ENCODE results near the gene LCLAT1.

DNA sequence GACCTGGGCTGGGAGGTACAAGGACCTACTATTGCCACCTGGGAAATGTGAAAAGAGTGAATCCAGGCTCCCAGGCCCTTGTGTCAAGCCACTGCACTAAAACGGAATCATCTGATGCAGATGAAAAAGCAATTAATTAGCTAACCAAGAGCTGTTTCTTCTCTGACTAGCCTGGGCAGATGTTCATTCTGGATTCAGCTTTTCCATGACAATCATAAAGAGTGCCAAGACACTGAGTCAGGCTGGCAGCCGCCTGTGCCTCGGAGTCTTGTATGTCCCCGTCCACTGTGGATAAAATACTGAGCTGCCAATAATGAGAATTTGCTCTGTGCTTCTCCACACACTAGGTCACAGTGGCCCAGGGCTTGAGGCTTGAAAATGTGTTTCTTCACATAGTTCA, 21.7 kb upstream of the LCLAT1 start:
- TF ChIP-seq, protein P1, sequence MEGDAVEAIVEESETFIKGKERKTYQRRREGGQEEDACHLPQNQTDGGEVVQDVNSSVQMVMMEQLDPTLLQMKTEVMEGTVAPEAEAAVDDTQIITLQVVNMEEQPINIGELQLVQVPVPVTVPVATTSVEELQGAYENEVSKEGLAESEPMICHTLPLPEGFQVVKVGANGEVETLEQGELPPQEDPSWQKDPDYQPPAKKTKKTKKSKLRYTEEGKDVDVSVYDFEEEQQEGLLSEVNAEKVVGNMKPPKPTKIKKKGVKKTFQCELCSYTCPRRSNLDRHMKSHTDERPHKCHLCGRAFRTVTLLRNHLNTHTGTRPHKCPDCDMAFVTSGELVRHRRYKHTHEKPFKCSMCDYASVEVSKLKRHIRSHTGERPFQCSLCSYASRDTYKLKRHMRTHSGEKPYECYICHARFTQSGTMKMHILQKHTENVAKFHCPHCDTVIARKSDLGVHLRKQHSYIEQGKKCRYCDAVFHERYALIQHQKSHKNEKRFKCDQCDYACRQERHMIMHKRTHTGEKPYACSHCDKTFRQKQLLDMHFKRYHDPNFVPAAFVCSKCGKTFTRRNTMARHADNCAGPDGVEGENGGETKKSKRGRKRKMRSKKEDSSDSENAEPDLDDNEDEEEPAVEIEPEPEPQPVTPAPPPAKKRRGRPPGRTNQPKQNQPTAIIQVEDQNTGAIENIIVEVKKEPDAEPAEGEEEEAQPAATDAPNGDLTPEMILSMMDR (IDR thresholded peaks at IDR 0.05; ENCODE audit: low read depth, low read length, poor library complexity, severe bottlenecking): no peak
- no peak for TF ChIP-seq EZH2phosphoT487 (IDR thresholded peaks at IDR 0.05; ENCODE audit: borderline replicate concordance, low read length)

Data from DOHH2 (cell line).